Suprapubic skin (tissue), 4 donors: Measurements from ENCODE around the gene PHYKPL. TPM values are rescaled to one million over a fixed set of nuclear protein-coding genes. Genes with fewer than 3 reads are reported as not detected.

Source experiments
- DNase-seq, 2 donors: peaks; one replicate each; pipeline ENCODE4 v3.0.0-alpha.2; 2019; ENCODE audit warnings: low spot score in 2 of 2
- H3K27ac ChIP-seq: fragments of 200-600 bp; sonication (generic); one replicate; pipeline ENCODE4 v1.5.1; 2019
- H3K27me3 ChIP-seq: fragments of 200-600 bp; sonication (generic); one replicate; pipeline ENCODE4 v1.5.1; 2019
- H3K36me3 ChIP-seq: fragments of 200-600 bp; sonication (generic); one replicate; pipeline ENCODE4 v1.5.1; 2019
- H3K4me1 ChIP-seq: fragments of 200-600 bp; sonication (generic); one replicate; pipeline ENCODE4 v1.5.1; 2019
- H3K4me3 ChIP-seq: fragments of 200-600 bp; sonication (generic); one replicate; pipeline ENCODE4 v1.5.1; 2019; ENCODE audit warnings: mild to moderate bottlenecking
- H3K9me3 ChIP-seq: fragments of 200-600 bp; sonication (generic); one replicate; pipeline ENCODE4 v1.5.1; 2019
- CTCF ChIP-seq, 2 donors: fragments of 200-600 bp in 1 of 2; fragments of 450-650 bp in 1 of 2; sonication (generic) in 1 of 2; IDR thresholded peaks; one replicate each; pipeline ENCODE4 v1.5.1; 2016 to 2019; ENCODE audit warnings: antibody characterized with exemption in 2 of 2, mild to moderate bottlenecking in 1 of 2, moderate library complexity in 1 of 2
- EP300 ChIP-seq: sonication (generic); formaldehyde crosslinking; IDR thresholded peaks from one replicate; pipeline ENCODE4 v1.6.1; 2017; ENCODE audit warnings: antibody characterized with exemption
- POLR2A ChIP-seq, 2 donors: fragments of 450-650 bp; IDR thresholded peaks; one replicate each; pipeline ENCODE4 v1.6.1; 2017; ENCODE audit warnings: antibody characterized with exemption in 2 of 2, mild to moderate bottlenecking in 2 of 2, moderate library complexity in 2 of 2
- POLR2AphosphoS5 ChIP-seq, 3 donors: sonication (generic); formaldehyde crosslinking; IDR thresholded peaks; one replicate each; pipeline ENCODE4 v1.6.1; 2017; ENCODE audit warnings: antibody characterized with exemption in 3 of 3
- WGBS: methylation state at CpG from one replicate; pipeline ENCODE4 v1.1.5; 2018; 5-methylcytosine and 5-hydroxymethylcytosine counted together
- total RNA-seq, 4 donors: library from RNA; depleted of rRNA; stranded (reverse); fragments of >200 nt; gene quantifications; one replicate each; pipeline ENCODE4 v1.1.0, GENCODE V29; 2016

Gene PHYKPL
- total RNA-seq, 4 donors from 2014 or later, result 27.1 to 50.5 (median 35.7) TPM

DNA sequence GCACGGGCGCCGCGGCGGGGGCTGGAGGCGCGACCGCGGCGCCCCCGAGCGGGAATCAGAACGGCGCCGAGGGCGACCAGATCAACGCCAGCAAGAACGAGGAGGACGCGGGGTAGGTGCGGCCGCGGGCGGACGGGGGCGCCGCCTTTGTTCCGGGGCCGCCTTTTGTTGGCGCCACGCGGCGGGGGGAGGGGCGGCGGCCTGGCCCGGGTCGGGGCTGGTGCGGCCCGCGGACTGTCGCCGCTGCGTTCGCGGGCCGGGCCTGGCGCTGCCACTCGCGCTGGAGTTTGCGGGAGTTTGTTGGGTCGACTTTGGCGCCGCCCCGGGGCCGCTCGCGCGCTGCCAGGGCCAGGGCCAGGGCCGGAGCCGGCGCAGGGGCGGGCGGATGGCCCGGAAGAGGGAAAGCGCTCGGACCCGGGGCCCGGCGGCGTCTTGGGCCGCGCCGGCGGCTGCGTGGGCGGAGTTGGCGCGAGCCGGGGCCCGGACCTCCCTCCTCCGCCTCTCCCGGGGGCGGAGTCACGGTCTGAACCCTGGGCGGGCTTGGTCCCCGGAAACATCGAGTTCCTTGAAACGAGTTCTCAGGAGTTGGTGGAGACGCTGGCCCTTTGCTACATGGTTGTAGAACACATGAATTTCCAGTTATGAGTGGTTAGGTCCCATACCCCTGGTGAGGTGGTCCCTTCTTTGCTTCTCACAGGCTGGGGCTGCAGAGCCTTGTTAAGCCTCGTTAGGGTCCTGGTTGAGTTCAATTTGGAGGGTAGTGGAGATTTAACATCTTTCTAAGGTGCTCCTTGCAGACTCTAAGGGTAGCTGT lies 27.5 kb downstream of the PHYKPL start:
- Histone ChIP-seq H3K4me1 (peaks cover 54% of the 10 kb centered on the region), H3K4me3 (peak overlapping the region; percentile 88), H3K27me3 (no peaks in the 10 kb centered on the region), H3K9me3 (no peaks in the 10 kb centered on the region), H3K36me3 (peaks cover 36% of the 10 kb centered on the region), H3K27ac (peak overlapping the region; percentile 98)
- WGBS, result 2% methylated on average over 12 of the region's 90 CpGs
- peak; percentile 87 to 89 for DNase-seq
- peak in 1 of 3 donors; percentile 12 for TF ChIP-seq POLR2AphosphoS5 (IDR thresholded peaks at IDR 0.05)
- peak in 1 of 2 donors; percentile 28 for TF ChIP-seq POLR2A (IDR thresholded peaks at IDR 0.05)
- no peak for TF ChIP-seq EP300
- TF ChIP-seq CTCF (IDR thresholded peaks at IDR 0.05), result no peak

DNA sequence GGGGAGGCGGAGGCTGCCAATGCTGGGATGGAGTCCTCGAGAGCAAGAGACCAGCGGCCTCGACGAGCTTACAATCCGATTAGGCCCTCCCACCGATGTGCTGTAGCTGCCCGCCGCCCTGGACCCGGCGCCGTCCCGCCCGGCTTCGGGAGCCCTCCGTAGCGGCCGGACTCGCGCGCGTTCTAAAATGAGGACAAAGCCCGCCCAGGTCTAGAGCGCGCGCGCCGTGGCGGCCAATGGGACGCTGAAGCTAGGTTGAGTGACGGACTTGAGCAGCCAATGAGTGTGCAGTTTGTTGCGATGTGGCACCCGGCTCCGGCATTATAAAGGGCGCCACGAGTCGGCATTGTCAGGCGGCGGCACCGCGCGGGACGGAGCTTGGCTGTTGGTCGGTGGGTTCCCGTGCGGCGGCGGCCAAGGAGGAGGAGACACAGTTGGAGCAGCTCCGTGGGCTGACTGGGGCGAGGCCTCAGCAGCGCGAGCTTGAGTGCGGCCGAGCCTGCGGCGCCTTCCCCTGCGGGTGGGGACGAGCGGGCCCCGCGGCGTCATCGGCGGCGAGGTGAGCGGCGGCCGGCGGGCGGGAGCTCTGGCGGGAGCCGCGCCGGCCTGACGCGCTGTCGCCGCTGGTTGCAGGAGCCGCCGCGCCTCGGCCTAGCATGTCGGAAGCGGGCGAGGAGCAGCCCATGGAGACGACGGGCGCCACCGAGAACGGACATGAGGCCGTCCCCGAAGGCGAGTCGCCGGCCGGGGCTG lies 28.2 kb downstream of the PHYKPL start, which contains the start of gene HNRNPAB:
HNRNPAB (plus strand) TSS at position 352 of the 753 bp plus-strand sequence; CDS start at position 657, 305 bp downstream.
- peak; percentile 97 to 99 (median 98) for TF ChIP-seq POLR2AphosphoS5 (IDR thresholded peaks at IDR 0.05)
- no peak for TF ChIP-seq EP300
- no peak for TF ChIP-seq CTCF (IDR thresholded peaks at IDR 0.05)
- peak; percentile 96 to 99 for TF ChIP-seq POLR2A (IDR thresholded peaks at IDR 0.05)
- H3K27me3 ChIP-seq, result no peaks in the 10 kb centered on the region
- H3K27ac ChIP-seq, result peak within 1 kb of the TSS; percentile 98
- peaks cover 61% of the 10 kb centered on the region for H3K4me1 ChIP-seq
- peaks cover 28% of the 10 kb centered on the region for H3K36me3 ChIP-seq
- 0% methylated on average over 12 of the region's 96 CpGs for WGBS
- peak; percentile 97 to 99 for DNase-seq
- H3K9me3 ChIP-seq, result no peaks in the 10 kb centered on the region
- H3K4me3 ChIP-seq, result peak within 1 kb of the TSS; percentile 88

GRCh38 chr5:178203670-178204181 lies 28.9 kb downstream of the PHYKPL start:
- WGBS, result 30% methylated on average over 25 of the region's 30 CpGs
- Histone ChIP-seq H3K4me3 (peak overlapping the region; percentile 88), H3K9me3 (no peaks in the 10 kb centered on the region), H3K27me3 (no peaks in the 10 kb centered on the region), H3K36me3 (peaks cover 22% of the 10 kb centered on the region), H3K27ac (no peak overlapping the region), H3K4me1 (peaks cover 61% of the 10 kb centered on the region)
- peak in 1 of 2 donors; percentile 81 for DNase-seq
- TF ChIP-seq POLR2AphosphoS5 (IDR thresholded peaks at IDR 0.05), result no peak
- TF ChIP-seq POLR2A (IDR thresholded peaks at IDR 0.05), result no peak
- TF ChIP-seq EP300, result no peak
- no peak for TF ChIP-seq CTCF (IDR thresholded peaks at IDR 0.05)

DNA sequence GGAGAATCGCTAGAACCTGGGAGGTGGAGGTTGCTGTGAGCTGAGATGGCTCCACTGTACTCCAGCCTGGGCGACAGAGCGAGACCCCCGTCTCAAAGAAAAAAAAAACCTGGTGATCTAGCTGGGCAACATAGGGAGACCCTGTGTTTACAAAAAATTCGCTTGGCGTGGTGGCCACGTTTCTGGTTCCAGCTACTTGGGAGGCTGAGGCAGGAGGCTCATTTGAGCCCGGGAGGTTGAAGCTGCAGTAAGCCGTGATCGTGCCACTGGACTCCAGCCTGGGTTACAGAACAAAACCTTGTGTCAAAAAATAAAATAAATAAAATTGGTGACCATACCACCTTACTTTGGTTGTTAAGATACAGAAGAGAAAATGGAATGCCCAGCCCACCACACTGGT lies 30.1 kb downstream of the PHYKPL start:
- WGBS, result 95% methylated on average over 10 of the region's 10 CpGs
- Histone ChIP-seq H3K27ac (no peak overlapping the region), H3K36me3 (peaks cover 10% of the 10 kb centered on the region), H3K4me3 (no peak overlapping the region), H3K27me3 (no peaks in the 10 kb centered on the region), H3K9me3 (no peaks in the 10 kb centered on the region), H3K4me1 (peaks cover 50% of the 10 kb centered on the region)
- TF ChIP-seq EP300, result no peak
- no peak for TF ChIP-seq CTCF (IDR thresholded peaks at IDR 0.05)
- TF ChIP-seq POLR2A (IDR thresholded peaks at IDR 0.05), result no peak
- TF ChIP-seq POLR2AphosphoS5 (IDR thresholded peaks at IDR 0.05), result no peak
- peak; percentile 55 to 61 for DNase-seq

DNA sequence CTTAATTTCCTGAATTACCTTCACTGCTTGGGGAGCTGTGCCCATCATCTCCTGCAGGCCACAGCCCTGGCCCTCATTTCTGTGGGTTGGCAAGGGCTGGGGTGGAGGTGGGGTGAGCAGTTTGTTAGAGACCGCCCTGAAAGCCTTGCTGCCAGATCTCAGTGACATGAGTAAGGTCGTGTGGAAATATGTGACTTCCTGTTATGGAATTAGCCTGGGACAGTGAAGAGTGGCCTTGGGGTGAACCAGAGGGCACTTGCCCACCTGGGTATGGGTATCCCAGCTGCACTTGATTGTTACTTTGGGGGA lies 30.7 kb downstream of the PHYKPL start:
- Histone ChIP-seq H3K4me3 (no peak overlapping the region), H3K27ac (no peak overlapping the region), H3K36me3 (peaks cover 6% of the 10 kb centered on the region), H3K4me1 (peaks cover 44% of the 10 kb centered on the region), H3K27me3 (no peaks in the 10 kb centered on the region), H3K9me3 (no peaks in the 10 kb centered on the region)
- TF ChIP-seq POLR2A (IDR thresholded peaks at IDR 0.05) (no peak), CTCF (IDR thresholded peaks at IDR 0.05) (no peak), POLR2AphosphoS5 (IDR thresholded peaks at IDR 0.05) (no peak), EP300 (no peak)
- DNase-seq, result peak; percentile 37 to 46
- WGBS, result 22% methylated on average over 2 of the region's 2 CpGs
